CD14-positive monocyte (primary cell): ENCODE measurements around the gene PREX1. TPM values are rescaled to one million over a fixed set of nuclear protein-coding genes. Genes with fewer than 3 reads are reported as not detected.

Experiments used
- DNase-seq, 3 donors: peaks; one replicate each; pipeline ENCODE4 v3.0.0-alpha.2; 2011 to 2022
- H2AFZ ChIP-seq: 2 replicates; pipeline ENCODE4 v1.6.0; 2012; ENCODE audit warnings: mild to moderate bottlenecking, low read depth, low read length, inconsistent platforms; ENCODE audit not compliant: insufficient read depth, poor library complexity, severe bottlenecking
- H3K27ac ChIP-seq, 2 donors: 1 replicate in 1 of 2; 2 replicates in 1 of 2; pipeline ENCODE4 v1.5.1; 2012 to 2013; ENCODE audit warnings: low read length in 2 of 2, control low read depth in 1 of 2, inconsistent platforms in 1 of 2, low read depth in 1 of 2, mild to moderate bottlenecking in 1 of 2
- H3K27me3 ChIP-seq, 2 donors: one replicate each; pipeline versions ENCODE4 v1.6.0 to v1.6.1; 2011 to 2013; ENCODE audit warnings: low read length in 2 of 2; ENCODE audit not compliant: control insufficient read depth in 2 of 2, insufficient read depth in 2 of 2
- H3K36me3 ChIP-seq, 2 donors: replicated peaks in 1 of 2; 1 replicate in 1 of 2; 2 replicates in 1 of 2; pipeline versions ENCODE4 v1.5.1 to v1.6.1; 2012 to 2013; ENCODE audit warnings: low read length in 2 of 2, control low read depth in 1 of 2, inconsistent platforms in 1 of 2, mild to moderate bottlenecking in 1 of 2; ENCODE audit not compliant: insufficient read depth in 2 of 2, control insufficient read depth in 1 of 2
- H3K4me1 ChIP-seq, 2 donors: 1 replicate in 1 of 2; 2 replicates in 1 of 2; pipeline versions ENCODE4 v1.5.1 to v1.6.1; 2012 to 2013; ENCODE audit warnings: low read length in 2 of 2, control low read depth in 1 of 2, inconsistent platforms in 1 of 2, mild to moderate bottlenecking in 1 of 2, moderate library complexity in 1 of 2; ENCODE audit not compliant: insufficient read depth in 2 of 2, control insufficient read depth in 1 of 2
- H3K4me2 ChIP-seq: replicated peaks from 2 replicates; pipeline ENCODE3; 2012; ENCODE audit warnings: low read length, moderate library complexity, mild to moderate bottlenecking; ENCODE audit not compliant: poor library complexity, severe bottlenecking; ENCODE audit errors: extremely low read depth
- H3K4me3 ChIP-seq, 3 experiments: fragments of 200-600 bp in 1 of 3; sonication (generic) in 1 of 3; replicated peaks in 1 of 3; 1 replicate in 2 of 3; 2 replicates in 1 of 3; pipeline ENCODE4 v1.5.1; 2011 to 2013; ENCODE audit warnings: low read length in 3 of 3, mild to moderate bottlenecking in 3 of 3, control low read depth in 2 of 3, low read depth in 2 of 3, inconsistent platforms in 1 of 3, moderate library complexity in 1 of 3
- H3K79me2 ChIP-seq: 2 replicates; pipeline ENCODE4 v1.6.0; 2012; ENCODE audit warnings: mild to moderate bottlenecking, control low read depth, inconsistent platforms, low read length, moderate library complexity; ENCODE audit not compliant: insufficient read depth
- H3K9ac ChIP-seq: 2 replicates; pipeline ENCODE4 v1.6.0; 2017; ENCODE audit warnings: low read length, mild to moderate bottlenecking; ENCODE audit not compliant: insufficient read depth, poor library complexity, severe bottlenecking
- H3K9me3 ChIP-seq, 2 donors: replicated peaks in 1 of 2; 1 replicate in 1 of 2; 2 replicates in 1 of 2; pipeline versions ENCODE4 v1.5.1 to v1.6.1; 2012 to 2013; ENCODE audit warnings: low read length in 2 of 2, control low read depth in 1 of 2; ENCODE audit not compliant: control insufficient read depth in 1 of 2, insufficient read depth in 1 of 2
- H4K20me1 ChIP-seq: 2 replicates; pipeline ENCODE4 v1.6.0; 2012; ENCODE audit warnings: mild to moderate bottlenecking, low read length, control low read depth, moderate library complexity; ENCODE audit not compliant: insufficient read depth
- H3K27ac Mint-ChIP-seq, 7 donors: one replicate each; pipeline ENCODE4 v1.8.0; 2020; ENCODE audit warnings: mild to moderate bottlenecking in 7 of 7, mixed read lengths in 7 of 7, moderate library complexity in 6 of 7, inconsistent platforms in 2 of 7
- H3K27me3 Mint-ChIP-seq, 3 donors: one replicate each; pipeline ENCODE4 v1.8.0; 2021 to 2022; ENCODE audit warnings: low read depth in 3 of 3, mild to moderate bottlenecking in 3 of 3, mixed read lengths in 3 of 3, moderate library complexity in 3 of 3, inconsistent platforms in 1 of 3
- H3K36me3 Mint-ChIP-seq, 2 donors: one replicate each; pipeline ENCODE4 v1.8.0; 2020; ENCODE audit warnings: mixed read lengths in 2 of 2, inconsistent platforms in 1 of 2, mild to moderate bottlenecking in 1 of 2
- H3K4me1 Mint-ChIP-seq: one replicate; pipeline ENCODE4 v1.8.0; 2020; ENCODE audit warnings: mild to moderate bottlenecking, mixed read lengths
- H3K4me3 Mint-ChIP-seq, 2 donors: one replicate each; pipeline ENCODE4 v1.8.0; 2020; ENCODE audit warnings: mild to moderate bottlenecking in 2 of 2, mixed read lengths in 2 of 2, moderate library complexity in 1 of 2
- H3K9me3 Mint-ChIP-seq, 7 donors: one replicate each; pipeline ENCODE4 v1.8.0; 2020 to 2022; ENCODE audit warnings: mixed read lengths in 7 of 7, mild to moderate bottlenecking in 6 of 7, moderate library complexity in 6 of 7, inconsistent platforms in 2 of 7
- CTCF ChIP-seq: fragments of 200-600 bp; IDR thresholded peaks from one replicate; pipeline ENCODE4 v1.8.0; 2022; ENCODE audit warnings: antibody characterized with exemption, mild to moderate bottlenecking
- WGBS: methylation state at CpG from one replicate; pipeline ENCODE4 v1.1.5; 2013; ENCODE audit warnings: missing lambda C conversion rate; ENCODE audit not compliant: insufficient coverage; 5-methylcytosine and 5-hydroxymethylcytosine counted together
- intact Hi-C, 2 donors: fragments of 100-400 bp; cut with micrococcal nuclease; formaldehyde crosslinking; loops; one replicate each; pipeline versions ENCODE4 v1.15.0 to v1.15.1; 2023
- polyA plus RNA-seq, 3 donors: library from polyadenylated mRNA; depleted of rRNA in 1 of 3; unstranded in 2 of 3; stranded (reverse) in 1 of 3; fragments of 300-500 nt in 2 of 3; fragments of >200 nt in 1 of 3; fragmentation: Illumina TruSeq in 2 of 3; gene quantifications; 1 replicate in 2 of 3; 2 replicates in 1 of 3; pipeline ENCODE4 v1.2.3, GENCODE V29; 2012 to 2021

PREX1 gene
- polyA plus RNA-seq, 3 donors, result 24.3 to 114 (median 27.5) TPM

- DNase-seq, result no peak
- H3K4me3 ChIP-seq, result no peak overlapping the region
- no peak overlapping the region for H3K9ac ChIP-seq
- Mint-ChIP-seq H3K36me3 (no peaks in the 10 kb centered on the region), H3K27ac (no peak overlapping the region), H3K9me3 (no peaks in the 10 kb centered on the region), H3K4me3 (no peak overlapping the region), H3K4me1 (no peaks in the 10 kb centered on the region), H3K27me3 (peaks cover 4 to 17% (median 11%) of the 10 kb centered on the region in 3 donors)
- H4K20me1 ChIP-seq, result no peaks in the 10 kb centered on the region
- H3K79me2 ChIP-seq, result no peaks in the 10 kb centered on the region
- H3K9me3 ChIP-seq, result no peaks in the 10 kb centered on the region
- TF ChIP-seq CTCF, result no peak
- H3K36me3 ChIP-seq, result no peaks in the 10 kb centered on the region
- H3K4me1 ChIP-seq, result no peaks in the 10 kb centered on the region
- no peak overlapping the region for H2AFZ ChIP-seq
- 67% methylated on average over 1 of the region's 11 CpGs for WGBS
- no peak overlapping the region for H3K4me2 ChIP-seq
- no peaks in the 10 kb centered on the region for H3K27me3 ChIP-seq
- no peak overlapping the region for H3K27ac ChIP-seq
- intact Hi-C loops, result no loop called here
Observed at GRCh38 chr20:48578397-48579098, 249.3 kb downstream of the PREX1 start.

DNA sequence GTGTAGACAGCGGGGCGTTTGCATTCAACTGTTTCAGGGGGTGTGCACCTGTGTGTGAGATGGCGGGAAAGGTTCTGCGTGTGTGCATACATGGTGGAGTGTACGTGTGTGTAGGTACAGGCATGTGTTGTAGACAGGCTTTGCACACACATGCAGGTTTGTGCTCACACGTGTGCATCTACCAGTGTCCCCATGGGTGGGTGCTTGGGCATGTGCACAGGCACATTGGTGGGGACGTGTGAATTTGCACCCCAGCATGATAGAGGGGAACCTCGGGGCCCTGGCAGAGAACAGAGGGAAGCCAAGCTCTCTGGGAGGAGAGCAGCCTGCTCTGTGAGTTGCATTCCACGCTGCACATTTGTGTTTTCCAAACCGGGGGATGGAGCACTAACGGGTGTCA lies 250.2 kb downstream of the PREX1 start:
- Mint-ChIP-seq H3K4me1 (no peaks in the 10 kb centered on the region), H3K27ac (no peak overlapping the region), H3K27me3 (peaks cover 2 to 11% (median 10%) of the 10 kb centered on the region in 3 donors), H3K36me3 (no peaks in the 10 kb centered on the region), H3K9me3 (no peaks in the 10 kb centered on the region), H3K4me3 (no peak overlapping the region)
- Histone ChIP-seq H3K4me1 (no peaks in the 10 kb centered on the region), H2AFZ (no peak overlapping the region), H3K9me3 (no peaks in the 10 kb centered on the region), H3K9ac (no peak overlapping the region), H3K79me2 (no peaks in the 10 kb centered on the region), H3K4me2 (no peak overlapping the region), H3K27me3 (no peaks in the 10 kb centered on the region), H3K36me3 (no peaks in the 10 kb centered on the region), H3K27ac (no peak overlapping the region), H4K20me1 (no peaks in the 10 kb centered on the region), H3K4me3 (no peak overlapping the region)
- WGBS, result 89% methylated on average over 8 of the region's 11 CpGs
- DNase-seq, result no peak
- intact Hi-C loops, result no loop called here
- no peak for TF ChIP-seq CTCF
